PC-9 (cell line): ENCODE data around the gene R3HDML. TPM values are rescaled to one million over a fixed set of nuclear protein-coding genes. Genes with fewer than 3 reads are reported as not detected.

Experiments used
- BruUV-seq: library from RNA; stranded (reverse); fragments of 400-500 nt; replicated peaks from 2 replicates; lab custom pipeline; 2021; lab: Mats Ljungman, UMichigan
- CTCF ChIA-PET: fragments of 300-600 bp; sonication (Branson Sonifier 250); formaldehyde crosslinking; loops from one replicate; lab custom pipeline; 2022; ENCODE audit warnings: antibody characterized with exemption; lab: Charles Lee
- POLR2A ChIA-PET: fragments of 300-600 bp; sonication (Branson Sonifier 250); formaldehyde crosslinking; loops from one replicate; lab custom pipeline; 2022; ENCODE audit warnings: antibody characterized with exemption; ENCODE audit not compliant: unreplicated experiment; lab: Charles Lee
- DNase-seq, 2 experiments: peaks; one replicate each; pipeline versions ENCODE4 v3.0.0 to v3.0.0-alpha.2; 2015 to 2022; ENCODE audit warnings: mixed read lengths in 1 of 2
- H2AFZ ChIP-seq: fragments of 200-600 bp; sonication (generic); 2 replicates; pipeline ENCODE4 v1.8.1; 2017; ENCODE audit warnings: antibody characterized with exemption
- H3F3A ChIP-seq: fragments of 200-600 bp; sonication (generic); 2 replicates; pipeline ENCODE4 v1.8.1; 2017; ENCODE audit warnings: antibody characterized with exemption, mild to moderate bottlenecking, low read depth; ENCODE audit not compliant: insufficient read depth
- H3K27ac ChIP-seq: fragments of 200-600 bp; sonication (generic); 2 replicates; pipeline ENCODE4 v1.6.1; 2016; ENCODE audit warnings: mixed run types
- H3K27me3 ChIP-seq: fragments of 200-600 bp; sonication (generic); 2 replicates; pipeline ENCODE4 v1.6.1; 2016; ENCODE audit warnings: low read depth, mixed run types; ENCODE audit not compliant: insufficient read depth
- H3K36me3 ChIP-seq: fragments of 200-600 bp; sonication (generic); 2 replicates; pipeline ENCODE4 v1.6.1; 2016; ENCODE audit warnings: low read depth, mixed run types
- H3K4me1 ChIP-seq: fragments of 200-600 bp; sonication (generic); replicated peaks from 2 replicates; pipeline ENCODE4 v1.6.1; 2016; ENCODE audit warnings: mixed run types; ENCODE audit not compliant: insufficient read depth
- H3K4me2 ChIP-seq: fragments of 200-600 bp; sonication (generic); 2 replicates; pipeline ENCODE4 v1.6.1; 2017; ENCODE audit warnings: mixed run types
- H3K4me3 ChIP-seq: fragments of 200-600 bp; sonication (generic); 2 replicates; pipeline ENCODE4 v1.6.1; 2016; ENCODE audit warnings: mixed run types
- H3K79me2 ChIP-seq: fragments of 200-600 bp; sonication (generic); 2 replicates; pipeline ENCODE4 v1.6.1; 2017; ENCODE audit warnings: low read depth, mixed run types
- H3K9me2 ChIP-seq: fragments of 200-600 bp; sonication (generic); 2 replicates; pipeline ENCODE4 v1.8.1; 2017; ENCODE audit warnings: mild to moderate bottlenecking; ENCODE audit not compliant: insufficient read depth
- H3K9me3 ChIP-seq: fragments of 200-600 bp; sonication (generic); 2 replicates; pipeline ENCODE4 v1.8.1; 2016; ENCODE audit warnings: low read depth; ENCODE audit not compliant: insufficient read depth
- H4K20me1 ChIP-seq: fragments of 200-600 bp; sonication (generic); 2 replicates; pipeline ENCODE4 v1.8.1; 2017; ENCODE audit not compliant: insufficient read depth
- EZH2 ChIP-seq: fragments of 200-600 bp; sonication (generic); IDR thresholded peaks from 2 replicates; pipeline ENCODE4 v1.8.0; 2017; ENCODE audit warnings: antibody characterized with exemption, low read depth
- intact Hi-C: fragments of 100-400 bp; cut with micrococcal nuclease; formaldehyde crosslinking; loops from one replicate; pipeline ENCODE4 v1.10.0; 2022; ENCODE audit not compliant: unreplicated experiment
- total RNA-seq: library from RNA; stranded (reverse); gene quantifications from 2 replicates; pipeline ENCODE4 v1.2.3, GENCODE V29; 2021
- TF ChIP-seq, protein P1 (sequence below): fragments of 200-600 bp; sonication (generic); conservative IDR thresholded peaks from 2 replicates; pipeline ENCODE4 v1.6.1; 2017; ENCODE audit warnings: mixed run types, antibody characterized with exemption, mild to moderate bottlenecking, moderate library complexity

R3HDML gene
- total RNA-seq, 1 experiment from 2014 or later = not detected

DNA sequence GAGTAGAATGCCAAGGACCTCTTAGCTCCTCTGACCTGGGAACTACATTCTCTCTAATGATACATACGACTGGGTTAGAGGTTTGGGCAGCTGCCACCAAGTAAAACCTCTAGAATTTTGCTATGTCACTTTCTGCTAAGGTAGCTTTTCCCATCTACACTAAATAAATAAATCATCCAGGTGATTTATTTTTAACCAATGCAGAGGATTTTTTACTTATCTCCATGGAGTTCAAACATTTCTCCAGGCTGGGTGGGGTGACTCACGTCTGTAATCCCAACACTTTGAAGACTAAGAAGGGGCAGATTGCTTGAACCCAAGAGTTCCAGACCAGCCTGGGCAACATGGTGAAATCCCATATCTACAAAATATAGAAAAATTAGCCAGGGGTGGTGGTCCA, 45.8 kb downstream of the R3HDML start:
- Histone ChIP-seq H2AFZ (no peak overlapping the region), H3K4me2 (no peak overlapping the region), H3K4me3 (no peak overlapping the region), H3K27ac (no peak overlapping the region), H3K4me1 (no peaks in the 10 kb centered on the region), H3F3A (peaks cover under 1% of the 10 kb centered on the region; the same call in 1 of the 2 replicates), H3K79me2 (no peaks in the 10 kb centered on the region), H3K36me3 (no peaks in the 10 kb centered on the region), H4K20me1 (no peaks in the 10 kb centered on the region), H3K9me3 (no peaks in the 10 kb centered on the region), H3K9me2 (no peaks in the 10 kb centered on the region), H3K27me3 (no peaks in the 10 kb centered on the region)
- TF ChIP-seq EZH2 = no peak
- DNase-seq = peak in 1 of 2 experiments; percentile 34
- intact Hi-C loops = no loop called here
- CTCF ChIA-PET = interaction anchor here (0.6 to 1.1 kb wide), 4 partner anchors 72 to 815 kb away, joined by 3 to 5 read pairs (median 4); partner anchors contain the start of gene FITM2
- POLR2A ChIA-PET = interaction anchor here (0.6 kb wide), 1 partner anchor 929 kb away, joined by 4 read pairs; no protein-coding TSS in a partner anchor
- BruUV-seq = no TSS peak

DNA sequence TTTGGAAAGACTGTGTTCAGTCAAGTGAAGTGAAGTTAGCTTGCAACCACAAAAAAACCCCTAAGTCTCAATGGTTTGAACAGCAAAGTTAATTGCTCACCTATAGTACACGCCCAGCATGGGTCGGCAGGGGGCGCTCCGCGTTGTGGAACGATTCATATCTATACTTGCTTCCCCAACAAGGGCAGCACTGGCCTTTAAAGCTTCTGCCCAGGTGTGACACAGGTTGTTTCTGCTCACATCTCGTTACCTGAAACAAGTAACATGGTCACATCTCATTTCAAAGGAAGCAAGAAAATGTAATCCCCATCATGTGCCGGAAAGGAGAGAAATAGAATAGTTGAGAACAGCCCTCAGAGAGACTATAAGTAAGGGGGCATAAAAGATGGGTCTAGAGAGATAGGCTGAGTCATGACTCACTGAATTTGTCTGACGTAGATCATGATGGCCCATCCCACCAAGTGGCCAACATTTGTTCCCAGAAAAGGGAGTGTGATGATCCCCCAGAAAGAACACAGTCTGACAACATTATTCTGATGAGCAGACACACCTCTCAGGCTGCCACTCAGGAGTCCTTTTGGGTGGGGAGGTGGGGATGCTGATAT, 47.7 kb downstream of the R3HDML start:
- Histone ChIP-seq H2AFZ (no peak overlapping the region), H4K20me1 (no peaks in the 10 kb centered on the region), H3K79me2 (no peaks in the 10 kb centered on the region), H3K4me2 (0 out of 2 replicates have a peak overlapping the region, but pooled peaks have one; percentile 24), H3K4me3 (no peak overlapping the region), H3K9me2 (no peaks in the 10 kb centered on the region), H3F3A (peaks cover 5% of the 10 kb centered on the region; the same call in 1 of the 2 replicates), H3K9me3 (no peaks in the 10 kb centered on the region), H3K36me3 (no peaks in the 10 kb centered on the region), H3K4me1 (no peaks in the 10 kb centered on the region; the same call in 1 of the 2 replicates), H3K27me3 (no peaks in the 10 kb centered on the region), H3K27ac (no peak overlapping the region)
- no TSS peak for BruUV-seq
- TF ChIP-seq, protein P1, sequence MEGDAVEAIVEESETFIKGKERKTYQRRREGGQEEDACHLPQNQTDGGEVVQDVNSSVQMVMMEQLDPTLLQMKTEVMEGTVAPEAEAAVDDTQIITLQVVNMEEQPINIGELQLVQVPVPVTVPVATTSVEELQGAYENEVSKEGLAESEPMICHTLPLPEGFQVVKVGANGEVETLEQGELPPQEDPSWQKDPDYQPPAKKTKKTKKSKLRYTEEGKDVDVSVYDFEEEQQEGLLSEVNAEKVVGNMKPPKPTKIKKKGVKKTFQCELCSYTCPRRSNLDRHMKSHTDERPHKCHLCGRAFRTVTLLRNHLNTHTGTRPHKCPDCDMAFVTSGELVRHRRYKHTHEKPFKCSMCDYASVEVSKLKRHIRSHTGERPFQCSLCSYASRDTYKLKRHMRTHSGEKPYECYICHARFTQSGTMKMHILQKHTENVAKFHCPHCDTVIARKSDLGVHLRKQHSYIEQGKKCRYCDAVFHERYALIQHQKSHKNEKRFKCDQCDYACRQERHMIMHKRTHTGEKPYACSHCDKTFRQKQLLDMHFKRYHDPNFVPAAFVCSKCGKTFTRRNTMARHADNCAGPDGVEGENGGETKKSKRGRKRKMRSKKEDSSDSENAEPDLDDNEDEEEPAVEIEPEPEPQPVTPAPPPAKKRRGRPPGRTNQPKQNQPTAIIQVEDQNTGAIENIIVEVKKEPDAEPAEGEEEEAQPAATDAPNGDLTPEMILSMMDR = peak; percentile 95
- TF ChIP-seq EZH2 = no peak
- peak; percentile 60 to 82 for DNase-seq
- intact Hi-C loops = loop anchor here (5.0 kb wide), 2 partner anchors 298 to 363 kb away; partner anchors contain the start of gene KCNK15
- POLR2A ChIA-PET = no interaction called here
- CTCF ChIA-PET = interaction anchor here (0.5 to 1.2 kb wide), 10 partner anchors 20 to 975 kb away, joined by 3 to 9 read pairs (median 3); no protein-coding TSS in a partner anchor

DNA sequence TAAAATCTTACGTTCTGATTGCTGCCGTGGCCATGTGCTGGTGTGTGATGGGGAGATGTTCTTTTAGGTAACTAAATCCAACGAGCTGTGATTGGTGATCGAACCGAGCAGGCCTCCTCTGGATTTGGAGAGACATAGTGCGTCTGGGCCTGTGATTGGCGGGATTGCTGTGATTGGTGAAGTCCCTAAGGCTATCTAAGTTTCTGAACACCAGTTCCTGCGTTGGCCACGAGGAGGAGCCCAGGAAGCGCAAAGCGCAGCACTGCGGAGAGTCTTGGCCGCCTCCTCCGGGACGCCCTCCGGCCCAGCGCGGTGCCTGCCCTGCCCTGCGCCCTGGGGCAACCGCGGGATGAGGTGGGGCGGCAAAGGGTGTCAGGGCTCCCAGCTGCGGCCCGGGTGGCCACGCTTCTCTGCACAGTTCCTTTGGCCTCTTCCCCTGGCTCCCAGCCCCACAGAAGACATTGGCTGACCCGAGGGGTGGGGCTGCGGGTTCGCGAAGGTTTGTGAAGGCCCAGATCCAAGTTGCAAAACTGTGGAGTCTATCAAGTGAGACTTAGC, 51.7 kb downstream of the R3HDML start:
- H3K4me2 ChIP-seq = peak overlapping the region; percentile 70
- intact Hi-C loops = loop anchor here (1.0 to 5.0 kb wide), 6 partner anchors 73 to 479 kb away; partner anchors contain the start of gene KCNK15

More for the DNA sequence above, 51.7 kb downstream of the R3HDML start:
- POLR2A ChIA-PET = no interaction called here
- Histone ChIP-seq H2AFZ (no peak overlapping the region), H3K9me2 (no peaks in the 10 kb centered on the region), H3K9me3 (no peaks in the 10 kb centered on the region), H3F3A (peaks cover 5% of the 10 kb centered on the region; the same call in 1 of the 2 replicates), H4K20me1 (no peaks in the 10 kb centered on the region), H3K36me3 (no peaks in the 10 kb centered on the region), H3K4me1 (no peaks in the 10 kb centered on the region; the same call in 1 of the 2 replicates), H3K27me3 (no peaks in the 10 kb centered on the region), H3K4me3 (no peak overlapping the region), H3K79me2 (no peaks in the 10 kb centered on the region), H3K27ac (no peak overlapping the region)
- BruUV-seq = no TSS peak
- CTCF ChIA-PET = interaction anchor here (0.6 to 0.7 kb wide), 2 partner anchors 19 to 199 kb away, joined by 4 read pairs; no protein-coding TSS in a partner anchor
- TF ChIP-seq EZH2 = no peak
- TF ChIP-seq, protein P1 = peak; percentile 95
- peak; percentile 68 to 73 for DNase-seq
